Calu3 (cell line): ENCODE measurements around the gene SLC4A1. TPM values are rescaled to one million over a fixed set of nuclear protein-coding genes. Genes with fewer than 3 reads are reported as not detected.

Experiments
- BruUV-seq: library from RNA; stranded (reverse); fragments of 400-500 nt; replicated peaks from 2 replicates; lab custom pipeline; 2021; lab: Mats Ljungman, UMichigan
- CTCF ChIA-PET: fragments of 300-600 bp; sonication (Branson Sonifier 250); formaldehyde crosslinking; loops from one replicate; lab custom pipeline; 2022; ENCODE audit warnings: antibody characterized with exemption; lab: Charles Lee
- DNase-seq: peaks from one replicate; pipeline ENCODE4 v3.0.0; 2022
- H3K27ac Mint-ChIP-seq: one replicate; pipeline ENCODE4 v1.8.0; 2022; ENCODE audit warnings: mixed read lengths; ENCODE audit not compliant: unreplicated experiment
- H3K27me3 Mint-ChIP-seq: one replicate; pipeline ENCODE4 v1.8.0; 2022; ENCODE audit warnings: mixed read lengths; ENCODE audit not compliant: unreplicated experiment
- H3K36me3 Mint-ChIP-seq: one replicate; pipeline ENCODE4 v1.8.0; 2022; ENCODE audit warnings: mild to moderate bottlenecking, moderate library complexity, mixed read lengths; ENCODE audit not compliant: insufficient read depth, unreplicated experiment
- H3K4me1 Mint-ChIP-seq: one replicate; pipeline ENCODE4 v1.8.0; 2022; ENCODE audit warnings: mild to moderate bottlenecking, low read depth, mixed read lengths; ENCODE audit not compliant: unreplicated experiment
- H3K4me3 Mint-ChIP-seq: one replicate; pipeline ENCODE4 v1.8.0; 2022; ENCODE audit warnings: mild to moderate bottlenecking, low read depth, moderate library complexity, mixed read lengths; ENCODE audit not compliant: unreplicated experiment
- H3K9me3 Mint-ChIP-seq: one replicate; pipeline ENCODE4 v1.8.0; 2022; ENCODE audit warnings: low read depth, mixed read lengths; ENCODE audit not compliant: unreplicated experiment
- intact Hi-C: fragments of 100-400 bp; cut with micrococcal nuclease; formaldehyde crosslinking; loops from one replicate; pipeline ENCODE4 v1.10.0; 2022; ENCODE audit not compliant: unreplicated experiment
- total RNA-seq: library from RNA; stranded (reverse); gene quantifications from 2 replicates; pipeline ENCODE4 v1.2.3, GENCODE V29; 2022
- TF ChIP-seq, protein P1 (sequence below): fragments of 200-600 bp; IDR thresholded peaks from one replicate; pipeline ENCODE4 v1.8.0; 2022; ENCODE audit warnings: antibody characterized with exemption; ENCODE audit not compliant: unreplicated experiment

The SLC4A1 gene
- total RNA-seq, 1 experiment from 2014 or later = not detected

DNA sequence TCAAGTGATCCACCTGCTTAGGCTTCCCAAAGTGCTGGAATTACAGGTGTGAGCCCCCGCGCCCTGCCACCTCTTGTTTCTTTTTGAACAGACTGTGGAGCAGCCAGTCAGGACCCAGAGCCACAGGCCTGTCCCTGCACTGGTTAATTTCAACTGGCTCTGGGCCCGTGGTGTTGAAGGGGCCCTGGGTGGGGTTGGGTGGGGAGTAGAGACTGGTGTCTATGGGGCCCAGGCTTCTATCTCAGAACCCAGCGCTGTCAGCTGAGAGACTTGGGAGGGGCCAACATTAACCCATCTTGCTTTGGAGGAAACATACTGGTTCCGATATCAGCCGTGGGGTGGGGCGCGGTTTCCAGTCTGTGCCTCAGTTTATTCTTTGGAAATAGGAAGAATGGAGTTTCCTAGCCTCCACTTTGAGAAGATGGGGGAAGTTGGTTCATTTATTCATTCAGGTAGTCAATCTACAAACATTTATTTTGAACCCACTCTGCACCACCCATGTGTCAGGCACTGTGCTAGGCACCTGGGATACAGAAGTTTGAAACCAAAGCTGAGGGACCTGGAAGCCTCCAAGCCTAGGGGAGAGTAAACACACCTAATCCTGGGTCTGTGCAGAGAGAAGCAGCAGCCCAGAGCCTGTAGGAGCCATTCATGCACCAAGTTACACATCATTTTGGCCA is 15.5 kb upstream of the SLC4A1 start:
- peaks cover 13% of the 10 kb centered on the region for H3K27me3 Mint-ChIP-seq
- intact Hi-C loops = no loop called here
- H3K4me3 Mint-ChIP-seq = no peak overlapping the region
- CTCF ChIA-PET = interaction anchor here (0.7 kb wide), 1 partner anchor 26 kb away, joined by 3 read pairs; no protein-coding TSS in a partner anchor
- H3K36me3 Mint-ChIP-seq = no peaks in the 10 kb centered on the region
- no TSS peak for BruUV-seq
- no peak for DNase-seq
- TF ChIP-seq, protein P1, sequence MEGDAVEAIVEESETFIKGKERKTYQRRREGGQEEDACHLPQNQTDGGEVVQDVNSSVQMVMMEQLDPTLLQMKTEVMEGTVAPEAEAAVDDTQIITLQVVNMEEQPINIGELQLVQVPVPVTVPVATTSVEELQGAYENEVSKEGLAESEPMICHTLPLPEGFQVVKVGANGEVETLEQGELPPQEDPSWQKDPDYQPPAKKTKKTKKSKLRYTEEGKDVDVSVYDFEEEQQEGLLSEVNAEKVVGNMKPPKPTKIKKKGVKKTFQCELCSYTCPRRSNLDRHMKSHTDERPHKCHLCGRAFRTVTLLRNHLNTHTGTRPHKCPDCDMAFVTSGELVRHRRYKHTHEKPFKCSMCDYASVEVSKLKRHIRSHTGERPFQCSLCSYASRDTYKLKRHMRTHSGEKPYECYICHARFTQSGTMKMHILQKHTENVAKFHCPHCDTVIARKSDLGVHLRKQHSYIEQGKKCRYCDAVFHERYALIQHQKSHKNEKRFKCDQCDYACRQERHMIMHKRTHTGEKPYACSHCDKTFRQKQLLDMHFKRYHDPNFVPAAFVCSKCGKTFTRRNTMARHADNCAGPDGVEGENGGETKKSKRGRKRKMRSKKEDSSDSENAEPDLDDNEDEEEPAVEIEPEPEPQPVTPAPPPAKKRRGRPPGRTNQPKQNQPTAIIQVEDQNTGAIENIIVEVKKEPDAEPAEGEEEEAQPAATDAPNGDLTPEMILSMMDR = no peak
- peaks cover 17% of the 10 kb centered on the region for H3K4me1 Mint-ChIP-seq
- no peaks in the 10 kb centered on the region for H3K9me3 Mint-ChIP-seq
- H3K27ac Mint-ChIP-seq = no peak overlapping the region

DNA sequence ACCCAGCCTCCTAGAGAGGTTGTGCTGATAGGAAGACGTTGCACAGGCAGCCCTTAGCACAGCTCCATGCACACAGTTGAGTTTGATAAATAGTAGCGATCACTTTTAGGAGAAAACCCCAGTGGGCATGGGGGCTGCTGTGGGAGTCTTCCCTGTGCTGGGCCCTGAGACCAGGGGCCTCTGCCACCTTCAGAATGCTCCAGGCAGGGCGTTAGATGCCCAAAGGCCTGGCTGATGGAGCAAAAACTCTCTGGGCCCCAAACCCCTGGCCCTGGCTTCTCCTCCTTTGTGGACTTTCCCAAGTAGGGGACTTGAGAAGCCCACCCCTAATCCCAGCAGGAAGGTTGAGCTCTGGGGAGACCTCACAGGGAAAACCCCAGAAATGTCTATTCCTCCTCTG is 14.3 kb upstream of the SLC4A1 start:
- Mint-ChIP-seq H3K27me3 (peaks cover under 1% of the 10 kb centered on the region), H3K36me3 (no peaks in the 10 kb centered on the region), H3K4me3 (no peak overlapping the region), H3K4me1 (peaks cover 17% of the 10 kb centered on the region), H3K27ac (no peak overlapping the region), H3K9me3 (no peaks in the 10 kb centered on the region)
- intact Hi-C loops = no loop called here
- CTCF ChIA-PET = interaction anchor here (0.7 to 0.9 kb wide), 2 partner anchors 14 to 20 kb away, joined by 3 to 5 read pairs; no protein-coding TSS in a partner anchor
- BruUV-seq = no TSS peak
- TF ChIP-seq, protein P1 = no peak
- DNase-seq = no peak

DNA sequence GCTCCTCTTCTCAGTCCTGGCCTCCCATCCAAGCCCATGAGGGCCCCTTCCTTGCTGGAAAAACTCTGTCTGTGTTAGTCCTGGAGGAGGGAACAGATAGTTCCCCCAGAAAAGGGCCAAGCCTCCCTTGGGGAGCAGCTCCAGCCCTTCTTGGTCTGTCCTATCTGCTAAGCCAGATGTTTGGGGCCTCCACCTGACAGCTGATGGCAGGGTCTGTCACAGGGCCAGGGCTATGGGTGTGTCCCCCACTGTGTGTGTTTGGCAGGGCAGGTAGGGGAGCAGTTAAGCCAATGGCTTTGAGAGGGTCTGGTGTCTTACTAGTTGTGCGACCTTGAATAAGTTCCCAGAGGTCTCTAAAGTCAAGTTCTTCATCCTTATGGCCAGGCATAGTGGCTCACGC is 13.6 kb upstream of the SLC4A1 start:
- Mint-ChIP-seq H3K4me3 (no peak overlapping the region), H3K27ac (no peak overlapping the region), H3K27me3 (no peaks in the 10 kb centered on the region), H3K9me3 (no peaks in the 10 kb centered on the region), H3K4me1 (peaks cover 17% of the 10 kb centered on the region), H3K36me3 (no peaks in the 10 kb centered on the region)
- CTCF ChIA-PET = interaction anchor here (0.6 kb wide), 1 partner anchor 11 kb away, joined by 5 read pairs; no protein-coding TSS in a partner anchor
- no peak for DNase-seq
- intact Hi-C loops = no loop called here
- TF ChIP-seq, protein P1 = no peak
- BruUV-seq = no TSS peak

DNA sequence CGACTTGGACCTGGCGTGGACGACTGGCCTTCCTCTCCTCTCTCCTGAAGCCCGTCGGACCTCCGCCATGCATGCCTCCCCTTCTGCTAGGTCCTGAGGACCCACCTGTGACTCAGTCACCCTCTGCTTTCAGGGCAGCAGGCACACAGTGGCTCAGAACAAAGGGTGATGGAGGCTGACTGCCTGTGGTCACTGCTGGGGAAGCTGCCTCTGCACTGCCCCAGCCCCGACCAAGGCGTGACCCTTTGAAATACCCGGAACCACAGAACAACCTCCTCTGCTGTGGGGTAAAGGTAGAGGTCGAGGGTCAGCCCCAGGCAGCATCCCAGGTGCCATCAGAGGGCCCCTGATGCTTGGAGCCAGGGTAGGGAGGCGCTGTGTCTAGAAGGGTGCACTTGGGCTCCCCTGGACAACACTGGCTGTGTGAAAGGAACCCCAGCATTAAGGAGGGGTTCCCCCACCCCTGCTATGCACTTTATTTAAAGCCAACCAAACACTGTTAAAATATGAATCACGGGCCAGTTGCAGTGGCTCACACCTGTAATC is 12.5 kb upstream of the SLC4A1 start:
- TF ChIP-seq, protein P1 = no peak
- peak overlapping the region; percentile 71 for H3K27ac Mint-ChIP-seq
- H3K36me3 Mint-ChIP-seq = no peaks in the 10 kb centered on the region
- intact Hi-C loops = no loop called here
- CTCF ChIA-PET = interaction anchor here (1.0 kb wide), 1 partner anchor 59 kb away, joined by 3 read pairs; no protein-coding TSS in a partner anchor
- H3K4me3 Mint-ChIP-seq = no peak overlapping the region
- H3K27me3 Mint-ChIP-seq = peaks cover 4% of the 10 kb centered on the region
- DNase-seq = no peak
- H3K4me1 Mint-ChIP-seq = peaks cover 17% of the 10 kb centered on the region
- BruUV-seq = no TSS peak
- no peaks in the 10 kb centered on the region for H3K9me3 Mint-ChIP-seq
